Endothelial cell of hepatic sinusoid (primary cell): ENCODE measurements around the gene CLEC7A.

Experiments
- in situ Hi-C: cut with HindIII; loops from 2 replicates; pipeline ENCODE4 v1.10.0; 2017; ENCODE audit warnings: low sequenced_read_pairs

CLEC7A gene

GRCh38 chr12:10130042-10130441, at the start of gene CLEC7A:
Gene CLEC7A, minus strand, starts transcription at chr12:10130199. Its CDS starts 117 bp downstream, at chr12:10130082.
- in situ Hi-C loops: no loop called here

GRCh38 chr12:10179776-10180181, 49.8 kb upstream of the CLEC7A start:
- in situ Hi-C loops: no loop called here

GRCh38 chr12:10178821-10179220, 48.8 kb upstream of the CLEC7A start, which contains the start of gene TMEM52B:
Gene TMEM52B, plus strand, starts transcription at chr12:10179032. Its CDS starts 543 bp downstream, at chr12:10179575.
- in situ Hi-C loops: no loop called here

DNA sequence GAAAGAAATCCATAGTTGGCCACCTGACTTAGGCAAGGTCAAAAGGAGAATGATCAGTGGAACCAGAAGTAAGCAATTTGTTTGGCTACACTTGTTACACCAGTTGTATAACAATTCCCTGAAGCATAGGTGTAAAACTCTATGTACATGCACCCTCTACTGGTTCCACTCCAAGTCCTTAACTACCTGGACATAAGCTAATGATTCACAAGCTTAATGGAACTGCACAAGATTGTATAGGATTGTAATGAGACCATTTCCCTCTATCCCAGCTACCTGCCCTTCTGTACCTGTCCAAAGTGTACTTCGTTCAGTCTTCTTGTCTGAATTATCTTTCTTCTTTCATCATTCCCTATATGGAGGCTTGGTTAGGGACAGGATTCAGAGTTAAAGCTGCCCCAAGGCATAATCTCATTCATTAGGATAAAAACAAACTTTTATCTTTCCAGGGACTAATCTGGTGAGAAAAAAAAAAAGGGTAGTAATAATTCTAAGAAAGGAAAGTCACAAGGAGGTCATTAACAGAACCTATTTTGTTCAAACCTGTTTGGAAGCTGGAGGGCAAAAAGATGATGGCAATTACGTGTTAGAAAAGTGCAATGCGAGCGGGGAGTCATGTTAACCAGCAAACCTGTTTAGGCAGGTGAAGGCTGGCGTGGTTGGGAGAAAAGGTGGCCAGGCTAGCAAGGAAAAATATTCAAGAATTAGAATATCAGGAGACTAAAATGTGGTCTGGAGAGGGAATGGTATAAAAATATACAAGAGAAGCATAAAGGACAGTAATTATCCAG, 46.0 kb upstream of the CLEC7A start:
- in situ Hi-C loops: no loop called here

DNA sequence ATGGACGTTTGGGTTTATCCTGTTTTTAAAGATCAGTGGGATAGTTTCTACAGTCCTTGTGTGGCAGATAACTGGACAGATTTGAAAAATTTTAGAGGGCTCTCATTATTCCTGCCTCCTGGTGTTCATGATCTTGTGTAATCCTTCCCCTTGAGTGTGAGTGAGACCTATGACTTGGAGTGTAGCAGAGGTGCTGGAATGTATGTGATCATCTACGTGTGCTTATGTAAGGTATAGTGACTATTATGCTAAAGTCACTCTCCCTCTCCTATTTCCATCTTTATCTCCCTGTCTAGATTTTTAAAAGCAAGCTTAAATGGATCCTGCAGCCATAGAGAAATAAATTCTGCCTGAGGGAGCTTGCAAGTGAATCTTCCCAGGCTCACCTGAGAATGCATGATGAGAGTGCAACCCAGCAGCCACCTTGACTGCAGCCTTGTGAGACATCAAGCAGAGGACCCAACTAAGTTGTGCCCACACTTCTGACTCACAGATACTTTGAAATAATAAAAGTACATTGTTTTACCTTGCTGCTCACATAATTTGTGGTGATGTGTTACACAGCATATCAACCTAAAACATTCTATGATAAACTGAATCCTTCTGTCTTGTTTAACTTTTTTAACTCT, 45.1 kb upstream of the CLEC7A start:
- in situ Hi-C loops: no loop called here

DNA sequence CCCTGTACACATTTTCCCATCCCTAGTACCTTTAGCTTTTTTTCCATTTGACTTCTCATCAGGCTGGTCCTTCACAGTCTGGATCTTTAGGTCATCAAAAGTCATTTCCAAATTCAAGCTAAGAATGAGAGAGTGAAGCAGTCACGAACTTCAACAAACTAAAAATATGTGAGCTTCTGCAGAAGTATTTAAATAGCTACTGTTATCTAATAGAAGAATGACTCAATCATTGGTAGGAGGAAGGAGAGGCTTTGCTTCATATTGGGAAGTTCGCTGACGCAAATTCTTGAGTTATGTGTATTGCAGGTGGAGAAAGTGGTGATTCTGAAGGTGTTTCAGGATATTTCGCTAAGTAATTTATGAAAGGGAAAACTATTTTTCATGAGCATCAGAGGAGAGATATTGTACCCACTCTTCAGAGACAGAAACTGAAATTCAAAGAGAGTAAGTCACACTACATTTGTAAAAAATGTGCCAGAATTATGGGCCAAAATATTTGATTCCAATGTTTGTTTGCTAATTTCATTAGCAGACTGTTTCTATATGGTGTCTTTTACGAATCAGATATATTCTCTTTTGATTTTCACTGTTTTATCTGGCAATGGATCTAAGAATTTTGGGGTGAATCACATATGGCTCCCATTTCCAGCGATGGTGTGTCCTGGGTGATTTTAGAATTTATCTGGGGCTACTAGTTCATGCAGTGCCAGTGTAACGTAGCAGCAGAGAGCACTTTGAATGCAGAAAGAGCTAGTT, 42.2 kb upstream of the CLEC7A start, which contains the start of gene OLR1:
Gene OLR1, minus strand, starts transcription at position 160 of the 756 bp plus-strand sequence. Its CDS starts 55 bp downstream, at position 105.
- in situ Hi-C loops: no loop called here

DNA sequence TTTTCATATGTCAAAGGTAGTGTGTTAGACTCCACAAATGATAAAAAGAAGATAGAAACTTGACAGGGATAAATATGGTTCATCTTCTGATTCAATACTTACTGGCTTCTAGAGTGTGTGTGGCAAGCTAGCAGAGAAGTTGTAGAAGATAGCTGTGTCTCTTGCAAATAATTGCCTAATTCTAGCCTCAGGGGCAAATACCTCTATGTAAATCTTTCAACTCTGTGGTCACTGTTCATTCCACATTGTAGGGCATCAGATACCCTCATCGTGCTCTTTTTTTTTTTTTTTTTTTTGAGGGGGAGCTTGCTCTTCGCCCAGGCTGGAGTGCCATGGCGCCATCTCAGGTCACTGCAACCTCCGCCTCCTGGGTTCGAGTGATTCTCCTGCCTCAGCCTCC, 40.2 kb upstream of the CLEC7A start:
- in situ Hi-C loops: no loop called here

DNA sequence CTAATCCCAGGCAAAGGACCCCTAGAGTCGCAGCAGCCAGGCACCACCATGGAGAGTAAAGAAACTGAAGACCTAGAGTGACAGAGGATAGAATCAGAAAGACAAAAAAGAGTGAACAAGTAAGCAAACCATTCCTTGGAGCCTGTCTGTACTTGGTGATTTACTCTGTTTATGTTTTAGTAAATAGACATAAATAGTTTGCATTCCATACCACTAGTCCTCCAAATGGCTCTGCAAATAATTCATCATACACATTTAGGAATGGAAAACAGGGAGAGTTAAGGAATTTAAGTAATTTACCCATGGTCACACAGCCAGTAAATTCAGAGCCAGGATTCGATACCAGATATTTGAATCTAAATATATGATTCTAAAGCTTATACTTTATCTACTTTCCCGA, 39.1 kb upstream of the CLEC7A start:
- in situ Hi-C loops: no loop called here

DNA sequence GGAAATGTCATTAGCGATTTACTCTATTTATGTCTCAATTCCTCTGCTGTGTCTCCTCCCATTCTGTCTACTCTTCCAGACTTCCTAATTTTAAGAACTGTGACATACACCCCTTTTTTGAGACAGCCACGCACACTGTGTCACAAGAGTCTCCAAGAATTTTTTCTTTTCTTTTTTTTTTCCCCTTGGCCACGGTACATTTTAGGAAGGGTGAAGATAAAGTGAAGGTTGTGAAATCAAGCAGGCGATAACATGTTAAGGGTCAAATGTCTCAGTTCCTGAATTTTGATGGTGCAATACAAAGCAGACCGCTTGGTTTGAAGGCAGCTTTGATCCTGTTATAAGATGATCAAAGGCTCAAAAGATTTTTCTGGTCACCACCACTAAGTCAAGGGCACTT, 37.6 kb upstream of the CLEC7A start:
- in situ Hi-C loops: no loop called here

DNA sequence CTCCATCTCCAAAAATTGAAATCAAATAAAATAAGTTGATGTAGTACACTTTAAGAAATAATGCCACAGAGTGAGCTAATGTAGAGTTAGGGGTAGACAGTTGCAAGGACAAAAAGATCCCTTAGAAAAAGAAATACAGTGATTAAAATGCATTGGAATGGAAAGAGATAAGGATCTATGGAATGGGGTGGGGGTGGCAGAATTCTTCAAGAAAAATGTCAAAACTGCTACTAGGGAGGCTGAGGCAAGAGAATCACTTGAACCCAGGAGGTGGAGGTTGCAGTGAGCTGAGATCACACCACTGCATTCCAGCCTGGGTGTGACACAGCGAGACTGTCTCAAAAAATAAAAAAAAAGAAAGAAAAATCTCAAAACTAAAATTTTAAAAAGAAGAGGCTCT, 35.4 kb upstream of the CLEC7A start:
- in situ Hi-C loops: no loop called here

- in situ Hi-C loops: no loop called here
Measured at GRCh38 chr12:10163084-10163483, 33.1 kb upstream of the CLEC7A start.

GRCh38 chr12:10160617-10161385, 30.8 kb upstream of the CLEC7A start:
- in situ Hi-C loops: no loop called here

- in situ Hi-C loops: loop anchor here (5.0 kb wide), 3 partner anchors 48 to 132 kb away; no protein-coding TSS in a partner anchor
Measured at GRCh38 chr12:10159280-10159679, 29.3 kb upstream of the CLEC7A start.

GRCh38 chr12:10158406-10158805, 28.4 kb upstream of the CLEC7A start:
- in situ Hi-C loops: loop anchor here (5.0 kb wide), 3 partner anchors 49 to 131 kb away; no protein-coding TSS in a partner anchor

GRCh38 chr12:10155966-10156365, 26.0 kb upstream of the CLEC7A start:
- in situ Hi-C loops: loop anchor here (5.0 kb wide), 3 partner anchors 51 to 129 kb away; no protein-coding TSS in a partner anchor

DNA sequence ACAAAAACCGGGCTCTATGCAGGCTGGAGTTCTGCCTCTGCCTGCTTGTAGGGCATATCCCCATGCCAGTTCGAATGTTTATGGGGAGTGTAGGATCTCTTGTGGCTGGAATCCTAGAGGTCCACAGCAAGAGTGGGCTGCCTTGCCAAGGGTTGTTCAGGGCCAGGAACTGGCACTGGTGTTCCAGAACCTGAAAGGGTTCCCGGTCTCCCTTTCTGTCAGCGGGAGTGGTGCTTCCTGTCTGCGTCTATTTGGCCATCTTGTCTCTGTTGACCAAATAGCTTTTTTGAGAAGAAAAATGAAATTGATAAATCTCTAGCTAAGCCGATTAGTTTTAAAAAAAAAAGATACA, 24.1 kb upstream of the CLEC7A start:
- in situ Hi-C loops: loop anchor here (5.0 kb wide), 1 partner anchor 72 kb away; no protein-coding TSS in a partner anchor

- in situ Hi-C loops: loop anchor here (5.0 kb wide), 1 partner anchor 71 kb away; no protein-coding TSS in a partner anchor
Measured at GRCh38 chr12:10153271-10154144, 23.5 kb upstream of the CLEC7A start.

GRCh38 chr12:10151621-10152020, 21.6 kb upstream of the CLEC7A start:
- in situ Hi-C loops: loop anchor here (5.0 kb wide), 1 partner anchor 69 kb away; no protein-coding TSS in a partner anchor

DNA sequence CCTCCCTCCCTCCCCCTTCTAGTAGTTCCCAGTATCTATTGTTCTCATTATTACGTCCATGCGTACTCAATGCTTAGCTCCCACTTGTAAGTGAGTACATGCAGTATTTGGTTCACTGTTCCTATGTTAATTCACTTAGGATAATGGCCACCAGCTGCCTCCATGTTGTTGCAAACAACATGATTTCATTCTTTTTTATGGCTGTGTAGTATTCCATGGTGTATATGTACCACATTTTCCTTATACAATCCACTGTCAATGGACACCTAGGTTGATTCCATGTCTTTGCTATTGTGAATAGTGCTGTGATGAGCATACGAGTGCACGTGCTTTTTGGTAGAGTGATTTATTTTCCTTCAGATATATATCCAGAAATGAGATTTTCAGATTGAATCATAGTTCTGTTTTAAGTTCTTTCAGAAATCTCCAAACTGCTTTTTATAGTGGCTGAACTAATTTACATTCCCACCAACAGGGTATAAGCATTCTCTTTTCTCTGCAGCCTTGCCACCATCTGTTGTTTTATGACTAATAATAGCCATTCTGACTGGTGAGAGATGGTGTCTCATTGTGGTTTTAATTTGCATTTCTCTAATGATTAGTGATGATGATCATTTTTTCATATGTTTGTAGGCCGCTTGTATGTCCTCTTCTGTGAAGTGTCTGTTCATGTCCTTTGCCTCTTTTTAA, 17.9 kb upstream of the CLEC7A start:
- in situ Hi-C loops: no loop called here
